Measurements from ENCODE around the gene EVX2. TPM values are rescaled to one million over a fixed set of nuclear protein-coding genes. Genes with fewer than 3 reads are reported as not detected.

EVX2 gene
- total RNA-seq, 1 experiment from 2014 or later, result not detected

- peaks cover 23% of the 10 kb centered on the region for H3K4me1 Mint-ChIP-seq
- H3K27me3 Mint-ChIP-seq (ENCODE audit: low read depth), result peaks cover 98% of the 10 kb centered on the region
- CTCF ChIA-PET, result interaction anchor here (0.6 to 3.2 kb wide), 11 partner anchors 9 to 1019 kb away, joined by 3 to 21 read pairs (median 4); no protein-coding TSS in a partner anchor
- no peak within 1 kb of the TSS for H3K27ac Mint-ChIP-seq
- TF ChIP-seq USF2 (CRISPR knock-in tag; IDR thresholded peaks at IDR 0.05), result 0 out of 2 replicates have a peak, but pooled peaks have one; percentile 15
- no peak for TF ChIP-seq ELF4 (CRISPR knock-in tag; IDR thresholded peaks at IDR 0.05; ENCODE audit: low read depth)
- peak within 1 kb of the TSS; percentile 59 for H3K4me3 Mint-ChIP-seq
- H3K36me3 Mint-ChIP-seq, result peaks cover 4% of the 10 kb centered on the region; the same call in 1 of the 2 replicates
- peak; percentile 65 for DNase-seq (ENCODE audit: low spot score)
- POLR2A ChIA-PET, result no interaction called here
- H3K9me3 Mint-ChIP-seq, result no peaks in the 10 kb centered on the region
- peak; percentile 33 for ATAC-seq
Observed at GRCh38 chr2:176128982-176129796, 45.4 kb upstream of the EVX2 start, which contains the start of gene HOXD8. Gene HOXD8, plus strand, starts transcription at chr2:176129705. Its CDS starts 662 bp downstream, at chr2:176130367.

GRCh38 chr2:176128172-176128981 is 44.6 kb upstream of the EVX2 start:
- TF ChIP-seq CDX4 (CRISPR knock-in tag; IDR thresholded peaks at IDR 0.05; ENCODE audit: borderline replicate concordance), result no peak
- TF ChIP-seq SP1 (CRISPR knock-in tag; conservative IDR thresholded peaks at IDR 0.05), result no peak
- TF ChIP-seq ATF6 (CRISPR knock-in tag; IDR thresholded peaks at IDR 0.05), result no peak
- TF ChIP-seq ZNF263 (CRISPR knock-in tag; IDR thresholded peaks at IDR 0.05; ENCODE audit: low read depth), result no peak
- TF ChIP-seq ZNF121 (CRISPR knock-in tag; IDR thresholded peaks at IDR 0.05), result no peak
- TF ChIP-seq NR2C2 (CRISPR knock-in tag; IDR thresholded peaks at IDR 0.05), result no peak
- no peak for TF ChIP-seq FOXK1 (CRISPR knock-in tag; IDR thresholded peaks at IDR 0.05)
- TF ChIP-seq ERG (CRISPR knock-in tag; IDR thresholded peaks at IDR 0.05), result no peak
- TF ChIP-seq STAT6 (CRISPR knock-in tag; conservative IDR thresholded peaks at IDR 0.05; ENCODE audit: low read depth), result no peak
- TF ChIP-seq CBFB (CRISPR knock-in tag; IDR thresholded peaks at IDR 0.05; ENCODE audit: low read depth), result no peak
- TF ChIP-seq RELA (CRISPR knock-in tag; IDR thresholded peaks at IDR 0.05; ENCODE audit: borderline replicate concordance), result no peak
- TF ChIP-seq ZNF219 (CRISPR knock-in tag; IDR thresholded peaks at IDR 0.05; ENCODE audit: borderline replicate concordance), result no peak
- TF ChIP-seq NFATC4 (CRISPR knock-in tag; IDR thresholded peaks at IDR 0.05), result no peak
- no peak for TF ChIP-seq ELF4 (CRISPR knock-in tag; IDR thresholded peaks at IDR 0.05; ENCODE audit: low read depth)
- no peak for TF ChIP-seq USF2 (CRISPR knock-in tag; IDR thresholded peaks at IDR 0.05)
- no peak for TF ChIP-seq IRF2 (CRISPR knock-in tag; IDR thresholded peaks at IDR 0.05; ENCODE audit: borderline replicate concordance, low read depth)
- no peak for TF ChIP-seq ZNF423 (CRISPR knock-in tag; IDR thresholded peaks at IDR 0.05)
- TF ChIP-seq FOXP4 (CRISPR knock-in tag; IDR thresholded peaks at IDR 0.05), result no peak
- no peak for TF ChIP-seq OVOL2 (CRISPR knock-in tag; IDR thresholded peaks at IDR 0.05; ENCODE audit: borderline replicate concordance)
- no peak for TF ChIP-seq TCF7 (CRISPR knock-in tag; IDR thresholded peaks at IDR 0.05; ENCODE audit: low read depth)
- Mint-ChIP-seq H3K4me3 (peak overlapping the region; percentile 59), H3K36me3 (peaks cover 4% of the 10 kb centered on the region; the same call in 1 of the 2 replicates), H3K4me1 (peaks cover 27% of the 10 kb centered on the region), H3K9me3 (no peaks in the 10 kb centered on the region), H3K27me3 (ENCODE audit: low read depth) (peaks cover 98% of the 10 kb centered on the region), H3K27ac (no peak overlapping the region)
- CTCF ChIA-PET, result interaction anchor here (0.6 to 3.2 kb wide), 13 partner anchors 13 to 1033 kb away, joined by 3 to 21 read pairs (median 4); no protein-coding TSS in a partner anchor
- POLR2A ChIA-PET, result no interaction called here
- ATAC-seq (peak; percentile 21), DNase-seq (ENCODE audit: low spot score) (peak; percentile 70)

Measured in WTC11 (cell line).